Stomach (tissue), 4 donors: ENCODE data around the gene LOXHD1.

Source experiments
- POLR2A ChIP-seq, 4 donors: fragments of 450-650 bp; IDR thresholded peaks; one replicate each; pipeline ENCODE4 v1.6.1; 2016; ENCODE audit warnings: antibody characterized with exemption in 4 of 4, control low read depth in 2 of 4, mild to moderate bottlenecking in 1 of 4, moderate library complexity in 1 of 4
- POLR2AphosphoS5 ChIP-seq, 3 donors: sonication (generic); formaldehyde crosslinking; IDR thresholded peaks; one replicate each; pipeline ENCODE4 v1.6.1; 2016; ENCODE audit warnings: antibody characterized with exemption in 3 of 3
- TF ChIP-seq, protein P1 (sequence below), 7 experiments: fragments of 450-650 bp in 4 of 7; fragments of 200-600 bp in 3 of 7; sonication (generic) in 3 of 7; IDR thresholded peaks; one replicate each; pipeline ENCODE4 v1.5.1; 2016 to 2019; ENCODE audit warnings: antibody characterized with exemption in 7 of 7, control low read depth in 2 of 7, mild to moderate bottlenecking in 1 of 7

DNA sequence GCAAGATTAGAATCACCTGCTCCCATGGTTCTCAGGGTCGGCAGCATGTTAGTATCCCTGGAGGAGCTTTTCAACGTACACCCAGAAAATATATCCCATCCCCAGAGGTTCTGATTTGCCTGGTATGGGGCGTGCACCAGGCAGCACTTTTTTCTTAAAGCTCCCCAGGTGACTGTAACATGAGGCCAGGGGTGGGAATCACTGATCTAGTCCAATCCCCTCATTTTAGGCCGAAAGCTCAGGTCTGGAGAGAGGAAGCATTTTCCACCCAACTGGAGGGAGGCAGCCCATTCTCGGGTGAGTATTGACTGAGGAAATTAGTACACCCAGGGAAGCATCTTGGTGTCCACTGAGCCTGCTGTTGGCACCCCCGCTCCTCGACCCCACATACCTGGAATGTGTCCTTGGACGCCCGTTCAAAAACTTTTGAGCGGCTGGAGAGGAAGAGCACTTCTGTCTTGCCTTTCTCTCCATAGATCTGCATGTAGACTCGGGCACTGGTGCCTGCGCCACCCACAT is 94.3 kb downstream of the LOXHD1 start:
- TF ChIP-seq, protein P1, sequence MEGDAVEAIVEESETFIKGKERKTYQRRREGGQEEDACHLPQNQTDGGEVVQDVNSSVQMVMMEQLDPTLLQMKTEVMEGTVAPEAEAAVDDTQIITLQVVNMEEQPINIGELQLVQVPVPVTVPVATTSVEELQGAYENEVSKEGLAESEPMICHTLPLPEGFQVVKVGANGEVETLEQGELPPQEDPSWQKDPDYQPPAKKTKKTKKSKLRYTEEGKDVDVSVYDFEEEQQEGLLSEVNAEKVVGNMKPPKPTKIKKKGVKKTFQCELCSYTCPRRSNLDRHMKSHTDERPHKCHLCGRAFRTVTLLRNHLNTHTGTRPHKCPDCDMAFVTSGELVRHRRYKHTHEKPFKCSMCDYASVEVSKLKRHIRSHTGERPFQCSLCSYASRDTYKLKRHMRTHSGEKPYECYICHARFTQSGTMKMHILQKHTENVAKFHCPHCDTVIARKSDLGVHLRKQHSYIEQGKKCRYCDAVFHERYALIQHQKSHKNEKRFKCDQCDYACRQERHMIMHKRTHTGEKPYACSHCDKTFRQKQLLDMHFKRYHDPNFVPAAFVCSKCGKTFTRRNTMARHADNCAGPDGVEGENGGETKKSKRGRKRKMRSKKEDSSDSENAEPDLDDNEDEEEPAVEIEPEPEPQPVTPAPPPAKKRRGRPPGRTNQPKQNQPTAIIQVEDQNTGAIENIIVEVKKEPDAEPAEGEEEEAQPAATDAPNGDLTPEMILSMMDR (IDR thresholded peaks at IDR 0.05): no peak
- TF ChIP-seq POLR2A (IDR thresholded peaks at IDR 0.05) (no peak), POLR2AphosphoS5 (IDR thresholded peaks at IDR 0.05) (no peak)
